Activated gamma-delta T cell (primary cell): ENCODE measurements around the gene NUP37.
"Not testable (repeated sequence)": the region's sequence is repeated elsewhere in the genome, so short reads cannot be mapped to it uniquely, and the experiment has no call there.

ENCODE experiments used
- DNase-seq: peaks from one replicate; lab custom pipeline; 2025; lab: John Stamatoyannopoulos, UW

Gene NUP37

DNA sequence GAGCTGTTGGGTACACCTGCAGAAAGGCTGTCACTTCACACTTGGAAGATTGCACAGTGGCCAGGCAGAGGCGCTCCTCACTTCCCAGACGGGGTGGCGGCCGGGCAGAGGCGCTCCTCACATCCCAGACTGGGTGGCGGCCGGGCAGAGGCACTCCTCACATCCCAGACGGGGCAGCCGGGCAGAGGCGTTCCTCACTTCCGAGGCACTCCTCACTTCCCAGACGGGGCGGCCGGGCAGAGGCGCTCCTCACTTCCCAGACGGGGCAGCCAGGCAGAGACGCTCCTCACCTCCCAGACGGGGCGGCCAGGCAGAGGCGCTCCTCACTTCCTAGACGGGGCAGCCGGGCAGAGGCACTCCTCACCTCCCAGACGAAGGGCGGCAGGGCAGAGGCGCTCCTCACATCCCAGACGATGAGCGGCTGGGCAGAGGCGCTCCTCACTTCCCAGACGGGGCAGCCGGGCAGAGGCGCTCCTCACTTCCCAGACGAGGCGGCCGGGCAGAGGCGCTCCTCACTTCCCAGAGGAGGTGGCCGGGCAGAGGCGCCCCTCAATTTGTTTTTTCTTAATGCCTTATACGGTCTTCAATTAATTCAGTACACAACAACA, 30.6 kb downstream of the NUP37 start:
- DNase-seq: not testable (repeated sequence)

GRCh38 chr12:102080842-102081241, 39.1 kb downstream of the NUP37 start:
- DNase-seq: no peak

GRCh38 chr12:102072092-102072491, 47.8 kb downstream of the NUP37 start:
- DNase-seq: not testable (repeated sequence)

- DNase-seq: no peak
Observed at GRCh38 chr12:102069707-102070106, 50.2 kb downstream of the NUP37 start.

- DNase-seq: no peak
Observed at GRCh38 chr12:102067574-102068258, 52.2 kb downstream of the NUP37 start.

- DNase-seq: no peak
Observed at GRCh38 chr12:102064476-102064875, 55.4 kb downstream of the NUP37 start.

GRCh38 chr12:102063069-102063468, 56.8 kb downstream of the NUP37 start:
- DNase-seq: no peak

DNA sequence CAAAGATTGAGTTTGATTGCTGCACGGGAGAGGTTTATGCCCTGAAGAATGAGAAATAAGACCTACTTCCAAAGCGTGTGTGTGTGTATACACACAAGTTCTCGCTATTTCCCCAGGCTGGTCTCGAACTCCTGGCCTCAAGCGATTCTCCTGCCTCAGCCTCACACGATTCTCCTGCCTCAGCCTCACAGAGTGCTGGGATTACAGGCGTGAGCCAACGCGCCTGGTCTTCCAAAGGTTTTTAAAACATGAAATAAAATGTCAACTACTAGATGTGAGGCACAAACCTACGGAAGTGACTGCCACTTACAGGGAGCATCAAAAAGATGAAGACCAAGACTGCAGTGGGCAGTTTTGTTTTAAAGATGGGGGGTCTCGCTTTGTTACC, 57.5 kb downstream of the NUP37 start:
- no peak for DNase-seq

- peak; percentile 76 for DNase-seq
Observed at GRCh38 chr12:102061560-102062418, 58.1 kb downstream of the NUP37 start, which contains the start of gene WASHC3. Gene WASHC3, minus strand, starts transcription at chr12:102061991. Its CDS starts 29 bp downstream, at chr12:102061962.

- no peak for DNase-seq
Observed at GRCh38 chr12:102061096-102061559, 58.8 kb downstream of the NUP37 start.

- no peak for DNase-seq
Observed at GRCh38 chr12:102059343-102059742, 60.6 kb downstream of the NUP37 start.

DNA sequence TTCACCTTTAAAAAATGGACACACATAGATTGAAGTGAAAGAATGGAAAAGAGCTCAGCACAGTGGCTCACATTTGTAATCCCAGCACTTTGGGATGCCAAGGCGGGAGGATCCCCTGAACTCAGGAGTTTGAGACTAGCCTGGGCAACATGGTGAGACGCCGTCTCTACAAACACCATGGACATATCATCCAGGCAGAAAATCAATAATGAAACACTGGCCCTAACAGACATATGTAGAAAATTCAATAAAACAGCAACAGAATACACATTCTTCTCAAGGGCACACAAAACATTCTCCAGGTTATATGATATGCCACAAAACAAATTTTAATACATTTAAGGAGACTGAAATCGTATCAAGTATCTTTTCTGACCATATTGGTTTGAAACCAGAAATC, 65.6 kb downstream of the NUP37 start:
- no peak for DNase-seq

GRCh38 chr12:102053062-102053349, 66.9 kb downstream of the NUP37 start:
- DNase-seq: no peak

- DNase-seq: no peak
Observed at GRCh38 chr12:102052192-102053061, 67.5 kb downstream of the NUP37 start.

DNA sequence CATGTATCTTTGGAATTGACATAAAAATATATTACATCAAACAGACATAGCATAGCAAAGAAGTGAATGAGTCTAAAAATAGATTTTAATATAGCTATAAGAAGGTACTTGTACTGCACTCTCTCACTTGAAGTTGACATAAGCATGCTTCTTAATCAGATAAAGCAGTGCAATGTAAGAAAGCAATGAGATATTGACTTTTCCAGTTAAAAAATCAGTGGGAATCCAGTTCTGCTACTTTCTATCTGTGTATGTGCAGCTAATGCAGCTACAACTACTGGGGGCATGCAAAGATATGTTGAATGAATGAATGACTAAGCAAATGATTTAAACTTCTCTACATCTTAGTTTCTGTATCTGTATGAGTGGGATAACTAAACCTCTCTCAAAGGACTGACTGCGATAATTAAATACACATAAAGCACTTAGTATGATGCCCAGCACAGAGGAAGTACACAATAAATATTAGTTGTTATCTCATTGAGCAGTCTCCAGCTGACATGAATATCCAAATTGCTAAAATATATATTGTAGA, 68.4 kb downstream of the NUP37 start:
- DNase-seq: no peak

GRCh38 chr12:102050660-102051430, 69.1 kb downstream of the NUP37 start:
- no peak for DNase-seq

- DNase-seq: no peak
Observed at GRCh38 chr12:102043928-102044327, 76.0 kb downstream of the NUP37 start.

DNA sequence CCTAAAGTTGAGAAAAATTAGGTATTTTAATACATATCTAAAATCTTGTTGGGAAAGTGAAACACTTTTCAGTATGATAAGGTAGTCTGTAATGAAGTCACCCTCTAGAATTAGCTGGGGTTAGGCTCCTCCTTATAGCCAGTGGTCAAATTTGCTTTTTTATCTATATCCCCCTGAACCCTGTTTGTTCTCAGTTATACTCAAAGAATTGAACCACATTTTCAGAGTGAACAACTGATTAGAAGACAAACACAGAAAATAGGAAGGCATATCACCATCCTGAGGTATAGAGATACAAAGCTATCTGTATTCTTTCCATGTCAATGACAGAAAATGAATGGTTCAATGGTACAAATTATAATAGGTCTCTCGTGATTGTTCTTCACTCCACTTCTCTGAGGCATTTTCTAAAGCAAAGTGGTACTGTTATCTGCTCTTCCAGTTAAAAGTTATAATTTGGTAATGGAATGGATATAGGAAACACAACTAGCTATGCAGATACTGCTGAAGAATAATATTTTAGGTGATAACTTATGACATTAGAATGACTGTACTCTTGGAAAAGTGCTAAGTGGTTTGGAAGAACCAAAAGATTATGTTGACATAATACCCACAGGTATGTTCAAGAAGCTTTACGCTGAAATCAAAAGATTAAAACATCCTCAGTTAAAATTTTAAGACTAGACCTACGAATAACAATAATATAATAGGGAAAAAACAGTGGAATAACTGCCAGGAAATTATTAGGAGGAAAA, 85.7 kb downstream of the NUP37 start:
- DNase-seq: no peak

DNA sequence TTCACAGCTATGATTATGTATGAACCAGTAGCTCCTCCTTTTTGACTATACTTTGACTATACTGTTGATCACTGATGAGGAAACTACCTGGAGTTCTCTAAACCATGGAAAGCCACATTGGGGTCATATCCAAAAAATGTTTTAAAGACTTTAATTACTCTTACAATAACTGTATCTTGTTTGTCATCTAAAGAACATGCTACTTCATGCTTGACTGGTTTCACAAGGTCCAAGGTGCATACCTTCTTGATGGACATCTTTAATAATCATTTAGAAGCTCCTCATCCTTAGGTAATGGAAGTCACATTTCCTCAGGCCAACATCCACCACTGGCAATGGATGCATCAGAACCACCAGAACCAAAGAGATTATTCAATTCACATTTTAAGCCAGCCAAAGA, 88.1 kb downstream of the NUP37 start:
- no peak for DNase-seq

- DNase-seq: no peak
Observed at GRCh38 chr12:102029141-102029540, 90.8 kb downstream of the NUP37 start.
